ENCODE results near the gene RC3H2. TPM values are rescaled to one million over a fixed set of nuclear protein-coding genes. Genes with fewer than 3 reads are reported as not detected.

The RC3H2 gene
- total RNA-seq, 4 donors from 2014 or later, result 27.9 to 48.7 (median 41.7) TPM

DNA sequence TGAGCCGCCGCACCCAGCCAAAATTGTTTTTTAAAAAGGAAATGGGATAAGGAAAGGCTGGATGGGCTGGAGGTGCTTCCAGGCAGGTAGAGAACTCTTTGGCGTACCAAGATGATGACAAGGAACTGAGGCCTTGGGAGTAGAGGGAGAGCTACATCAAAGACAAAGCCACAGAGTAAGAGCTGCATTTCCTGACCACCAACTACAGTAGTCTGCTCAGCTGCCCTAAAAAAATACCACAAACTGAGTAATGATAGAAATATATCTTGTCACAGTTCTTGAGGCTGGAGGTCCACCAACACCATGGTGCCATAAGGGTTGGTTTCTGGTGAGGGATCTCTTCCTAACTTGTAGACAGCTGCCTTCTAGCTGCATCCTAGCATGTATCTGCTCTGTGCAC lies 97.0 kb downstream of the RC3H2 start:
- TF ChIP-seq, protein P1, sequence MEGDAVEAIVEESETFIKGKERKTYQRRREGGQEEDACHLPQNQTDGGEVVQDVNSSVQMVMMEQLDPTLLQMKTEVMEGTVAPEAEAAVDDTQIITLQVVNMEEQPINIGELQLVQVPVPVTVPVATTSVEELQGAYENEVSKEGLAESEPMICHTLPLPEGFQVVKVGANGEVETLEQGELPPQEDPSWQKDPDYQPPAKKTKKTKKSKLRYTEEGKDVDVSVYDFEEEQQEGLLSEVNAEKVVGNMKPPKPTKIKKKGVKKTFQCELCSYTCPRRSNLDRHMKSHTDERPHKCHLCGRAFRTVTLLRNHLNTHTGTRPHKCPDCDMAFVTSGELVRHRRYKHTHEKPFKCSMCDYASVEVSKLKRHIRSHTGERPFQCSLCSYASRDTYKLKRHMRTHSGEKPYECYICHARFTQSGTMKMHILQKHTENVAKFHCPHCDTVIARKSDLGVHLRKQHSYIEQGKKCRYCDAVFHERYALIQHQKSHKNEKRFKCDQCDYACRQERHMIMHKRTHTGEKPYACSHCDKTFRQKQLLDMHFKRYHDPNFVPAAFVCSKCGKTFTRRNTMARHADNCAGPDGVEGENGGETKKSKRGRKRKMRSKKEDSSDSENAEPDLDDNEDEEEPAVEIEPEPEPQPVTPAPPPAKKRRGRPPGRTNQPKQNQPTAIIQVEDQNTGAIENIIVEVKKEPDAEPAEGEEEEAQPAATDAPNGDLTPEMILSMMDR (IDR thresholded peaks at IDR 0.05), result no peak
- no peak for TF ChIP-seq POLR2A (IDR thresholded peaks at IDR 0.05)
- Histone ChIP-seq H3K4me1 (no peaks in the 10 kb centered on the region), H3K27ac (no peak overlapping the region), H3K36me3 (no peaks in the 10 kb centered on the region), H3K4me3 (no peak overlapping the region), H3K9me3 (no peaks in the 10 kb centered on the region), H3K27me3 (no peaks in the 10 kb centered on the region)
- DNase-seq, result no peak

DNA sequence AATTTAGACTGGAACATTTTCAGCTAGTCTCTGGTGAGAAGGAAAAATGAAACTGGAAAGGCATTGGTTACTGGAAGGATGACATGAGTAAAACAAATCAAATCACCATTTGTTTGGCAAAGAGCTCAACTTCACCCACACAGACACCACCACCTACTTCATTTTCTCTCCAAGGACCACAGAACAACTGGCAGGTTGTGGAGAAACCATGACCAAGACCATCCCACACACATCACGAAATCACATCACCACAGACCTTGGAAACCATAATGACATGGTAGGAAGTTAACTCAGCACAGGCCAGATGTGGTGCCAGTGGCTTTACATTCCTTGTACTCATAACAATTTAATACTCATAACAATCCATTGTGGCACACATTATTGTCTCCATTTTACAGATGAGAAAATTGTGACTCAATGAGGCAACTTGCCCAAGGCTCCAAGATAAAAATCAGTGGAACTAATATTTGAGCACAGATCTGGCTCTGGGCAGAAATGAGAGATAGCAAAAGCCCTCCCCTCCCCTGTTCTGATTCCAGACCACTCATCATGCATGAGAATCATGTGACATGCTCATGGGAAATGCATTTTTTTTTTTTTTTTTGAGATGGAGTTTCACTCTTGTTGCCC lies 97.8 kb downstream of the RC3H2 start:
- no peak overlapping the region for H3K27ac ChIP-seq
- H3K27me3 ChIP-seq, result no peaks in the 10 kb centered on the region
- no peaks in the 10 kb centered on the region for H3K36me3 ChIP-seq
- H3K4me1 ChIP-seq, result no peaks in the 10 kb centered on the region
- H3K9me3 ChIP-seq, result no peaks in the 10 kb centered on the region
- TF ChIP-seq POLR2A (IDR thresholded peaks at IDR 0.05), result no peak
- TF ChIP-seq, protein P1 (IDR thresholded peaks at IDR 0.05), result no peak
- no peak for DNase-seq
- H3K4me3 ChIP-seq, result no peak overlapping the region

DNA sequence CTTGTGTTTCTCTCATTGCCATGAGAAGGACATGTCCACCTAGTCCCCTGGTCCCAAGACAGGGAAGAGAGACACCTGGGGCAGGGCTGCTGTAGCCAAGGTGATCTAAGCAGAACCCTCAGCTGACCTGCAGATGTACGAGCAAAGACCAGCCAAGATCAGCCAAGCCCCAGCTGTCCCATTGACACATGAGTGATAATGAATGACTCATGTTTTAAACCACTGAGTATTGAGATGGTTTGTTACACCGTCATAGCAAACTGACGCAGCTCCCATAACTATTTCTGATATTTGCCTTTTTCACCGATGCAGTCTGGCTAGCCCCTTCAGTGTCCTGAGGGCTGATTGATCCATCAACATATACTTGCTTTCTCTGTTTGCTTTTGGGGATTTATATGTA lies 98.5 kb downstream of the RC3H2 start:
- Histone ChIP-seq H3K4me3 (no peak overlapping the region), H3K4me1 (no peaks in the 10 kb centered on the region), H3K9me3 (no peaks in the 10 kb centered on the region), H3K36me3 (no peaks in the 10 kb centered on the region), H3K27ac (no peak overlapping the region), H3K27me3 (no peaks in the 10 kb centered on the region)
- DNase-seq, result no peak
- TF ChIP-seq POLR2A (IDR thresholded peaks at IDR 0.05), result no peak
- TF ChIP-seq, protein P1 (IDR thresholded peaks at IDR 0.05), result no peak

DNA sequence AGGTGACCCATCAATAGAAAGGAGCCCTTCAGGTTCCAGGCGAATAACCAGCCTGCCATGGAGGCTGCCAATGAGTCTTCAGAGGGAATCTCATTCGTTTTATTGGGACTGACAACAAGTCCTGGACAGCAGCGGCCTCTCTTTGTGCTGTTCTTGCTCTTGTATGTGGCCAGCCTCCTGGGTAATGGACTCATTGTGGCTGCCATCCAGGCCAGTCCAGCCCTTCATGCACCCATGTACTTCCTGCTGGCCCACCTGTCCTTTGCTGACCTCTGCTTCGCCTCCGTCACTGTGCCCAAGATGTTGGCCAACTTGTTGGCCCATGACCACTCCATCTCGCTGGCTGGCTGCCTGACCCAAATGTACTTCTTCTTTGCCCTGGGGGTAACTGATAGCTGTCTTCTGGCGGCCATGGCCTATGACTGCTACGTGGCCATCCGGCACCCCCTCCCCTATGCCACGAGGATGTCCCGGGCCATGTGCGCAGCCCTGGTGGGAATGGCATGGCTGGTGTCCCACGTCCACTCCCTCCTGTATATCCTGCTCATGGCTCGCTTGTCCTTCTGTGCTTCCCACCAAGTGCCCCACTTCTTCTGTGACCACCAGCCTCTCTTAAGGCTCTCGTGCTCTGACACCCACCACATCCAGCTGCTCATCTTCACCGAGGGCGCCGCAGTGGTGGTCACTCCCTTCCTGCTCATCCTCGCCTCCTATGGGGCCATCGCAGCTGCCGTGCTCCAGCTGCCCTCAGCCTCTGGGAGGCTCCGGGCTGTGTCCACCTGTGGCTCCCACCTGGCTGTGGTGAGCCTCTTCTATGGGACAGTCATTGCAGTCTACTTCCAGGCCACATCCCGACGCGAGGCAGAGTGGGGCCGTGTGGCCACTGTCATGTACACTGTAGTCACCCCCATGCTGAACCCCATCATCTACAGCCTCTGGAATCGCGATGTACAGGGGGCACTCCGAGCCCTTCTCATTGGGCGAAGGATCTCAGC lies 104.8 kb downstream of the RC3H2 start, which contains the start of gene OR1K1:
TSS of gene OR1K1 (plus strand) at position 58 of the 995 bp plus-strand sequence. CDS start at position 58, 0 bp downstream.
- Histone ChIP-seq H3K27me3 (no peaks in the 10 kb centered on the region), H3K4me3 (no peak within 1 kb of the TSS), H3K27ac (no peak within 1 kb of the TSS), H3K4me1 (no peaks in the 10 kb centered on the region), H3K36me3 (no peaks in the 10 kb centered on the region), H3K9me3 (no peaks in the 10 kb centered on the region)
- DNase-seq, result no peak
- no peak for TF ChIP-seq POLR2A (IDR thresholded peaks at IDR 0.05)
- TF ChIP-seq, protein P1 (IDR thresholded peaks at IDR 0.05), result no peak

DNA sequence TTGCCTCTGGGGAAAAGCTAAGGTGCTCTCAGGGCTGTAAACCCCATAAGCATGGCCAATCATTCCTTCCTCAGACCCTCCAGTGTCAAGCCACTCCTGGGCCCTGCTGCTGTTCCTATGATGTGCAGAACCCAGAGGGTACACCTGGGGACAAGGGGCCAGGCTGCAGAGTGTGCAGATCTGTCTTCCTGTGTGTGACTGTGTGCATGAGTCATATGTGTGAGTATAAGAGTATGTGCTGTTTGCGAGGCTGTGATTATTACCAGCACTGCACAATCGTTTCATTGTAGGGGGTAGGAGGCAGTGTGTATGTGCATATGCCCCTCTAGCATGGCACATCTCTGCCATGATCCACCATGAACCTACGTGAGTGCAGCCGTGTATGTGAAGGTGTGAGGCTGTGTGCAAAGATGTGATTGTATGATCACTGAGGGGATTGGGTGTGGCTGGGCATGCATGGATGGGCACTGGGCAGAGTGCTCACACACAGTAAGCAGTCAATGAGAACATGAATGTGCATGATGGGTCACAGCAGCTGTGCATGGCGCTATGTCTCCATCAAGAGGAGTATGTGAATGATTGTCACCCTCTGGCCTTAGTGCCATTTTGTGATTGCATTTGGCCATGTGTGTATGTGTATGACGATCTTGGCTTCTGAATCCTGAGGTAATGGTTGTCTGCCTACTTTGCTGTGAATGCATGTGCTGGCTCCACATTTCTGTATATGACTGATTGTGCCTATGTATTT lies 107.7 kb downstream of the RC3H2 start:
- Histone ChIP-seq H3K4me3 (no peak overlapping the region), H3K4me1 (no peaks in the 10 kb centered on the region), H3K27ac (no peak overlapping the region), H3K9me3 (no peaks in the 10 kb centered on the region), H3K36me3 (no peaks in the 10 kb centered on the region), H3K27me3 (no peaks in the 10 kb centered on the region)
- DNase-seq, result no peak
- no peak for TF ChIP-seq POLR2A (IDR thresholded peaks at IDR 0.05)
- TF ChIP-seq, protein P1 (IDR thresholded peaks at IDR 0.05), result no peak

Measured in Peyer's patch (tissue), 4 donors.